GM18507 (cell line): ENCODE results near the gene ZNF232.
"Not testable (repeated sequence)": the region's sequence is repeated elsewhere in the genome, so short reads cannot be mapped to it uniquely, and the experiment has no call there.

ENCODE experiments used
- DNase-seq: peaks from one replicate; pipeline ENCODE4 v3.0.0; 2011; ENCODE audit warnings: low read depth; ENCODE audit not compliant: insufficient read length; ENCODE audit errors: extremely low spot score
- FAIRE-seq: peaks from 2 replicates; lab custom pipeline; 2011; peaks lifted over from hg19 to GRCh38; lab: Jason Lieb, UNC

Gene ZNF232

DNA sequence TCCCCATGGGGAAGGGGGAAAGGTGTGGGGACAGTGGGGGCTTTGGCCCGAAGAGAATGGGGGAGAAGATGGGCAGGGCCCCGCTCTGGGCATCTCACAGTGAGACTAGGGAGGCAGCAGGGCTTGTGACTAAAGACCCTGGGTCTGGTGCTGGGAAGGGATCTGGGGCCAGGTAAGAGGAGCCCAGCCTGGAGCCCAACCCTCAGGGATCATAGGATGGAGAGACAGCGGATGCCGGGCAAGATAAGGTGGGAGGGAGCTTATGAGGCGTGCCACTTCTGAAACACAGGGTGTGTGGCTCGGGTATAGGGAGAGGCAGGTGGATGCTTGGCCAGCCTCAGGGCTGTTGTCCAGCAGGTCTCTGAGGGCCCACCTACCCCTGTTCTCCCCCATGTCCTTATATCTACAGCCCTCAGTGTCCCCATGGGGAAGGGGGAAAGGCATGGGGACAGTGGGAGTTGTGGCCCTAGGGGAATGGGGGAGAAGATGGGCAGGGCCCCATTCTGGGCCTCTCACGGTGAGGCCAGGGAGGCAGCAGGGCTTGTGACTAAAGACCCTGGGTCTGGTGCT, 19.6 kb upstream of the ZNF232 start:
- FAIRE-seq, result no peak

DNA sequence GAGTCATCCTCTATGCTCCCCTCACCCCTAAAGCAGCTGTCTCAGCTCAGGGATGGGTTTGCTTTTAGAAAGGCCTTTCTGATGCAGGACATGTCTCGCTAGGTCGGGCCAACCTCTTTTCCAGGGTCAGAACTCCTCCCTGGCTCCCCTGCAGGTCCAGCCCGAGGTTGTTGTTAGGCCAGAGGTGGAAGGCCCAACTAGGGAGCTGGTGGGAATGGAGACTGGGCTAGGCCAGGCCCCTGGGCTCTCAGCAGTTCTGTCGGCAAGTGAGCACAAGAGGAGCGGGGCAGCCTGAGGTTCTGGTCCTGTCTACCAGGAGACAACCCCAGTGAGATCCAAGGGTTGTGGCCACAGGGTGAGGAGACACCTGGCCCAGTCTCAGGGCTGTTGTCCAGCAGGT, 19.0 kb upstream of the ZNF232 start:
- not testable (repeated sequence) for FAIRE-seq, DNase-seq

More for the DNA sequence above, 19.6 kb upstream of the ZNF232 start:
- no peak for DNase-seq

DNA sequence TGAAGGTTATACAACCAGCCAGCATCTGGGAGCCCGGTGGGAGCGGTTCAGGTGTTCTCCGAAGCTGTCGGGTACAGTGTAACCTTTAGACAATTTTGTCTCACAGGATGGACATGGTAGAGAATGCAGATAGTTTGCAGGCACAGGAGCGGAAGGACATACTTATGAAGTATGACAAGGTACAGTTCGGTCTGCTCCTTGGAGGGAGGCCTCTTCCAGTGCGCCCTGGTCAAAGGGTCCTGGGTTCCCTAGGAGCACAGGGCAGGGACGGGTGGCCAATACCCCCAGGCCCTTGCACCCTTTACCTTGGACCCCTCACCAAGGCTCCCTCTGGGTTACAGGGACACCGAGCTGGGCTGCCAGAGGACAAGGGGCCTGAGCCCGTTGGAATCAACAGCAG, 18.6 kb upstream of the ZNF232 start:
- DNase-seq, FAIRE-seq: not testable (repeated sequence)

DNA sequence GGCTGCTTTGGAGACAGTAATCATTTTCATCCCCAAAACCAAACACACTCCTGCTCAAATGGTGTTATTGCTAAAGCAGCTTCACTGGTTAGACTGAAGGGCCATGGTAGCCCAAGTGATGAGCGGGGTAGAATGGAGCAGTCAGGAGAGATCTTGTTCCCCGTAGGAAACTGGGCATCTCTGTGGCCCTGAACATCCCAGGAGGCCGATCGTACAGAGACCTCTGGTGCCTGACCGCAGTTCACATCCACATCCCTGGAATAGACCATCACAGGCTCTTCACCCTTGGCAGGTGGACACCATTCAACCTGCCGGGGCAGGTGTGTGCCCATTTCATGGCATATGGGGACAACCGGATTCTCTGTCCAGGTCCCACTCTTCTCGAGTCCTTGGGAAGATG, 18.1 kb upstream of the ZNF232 start:
- not testable (repeated sequence) for FAIRE-seq

DNA sequence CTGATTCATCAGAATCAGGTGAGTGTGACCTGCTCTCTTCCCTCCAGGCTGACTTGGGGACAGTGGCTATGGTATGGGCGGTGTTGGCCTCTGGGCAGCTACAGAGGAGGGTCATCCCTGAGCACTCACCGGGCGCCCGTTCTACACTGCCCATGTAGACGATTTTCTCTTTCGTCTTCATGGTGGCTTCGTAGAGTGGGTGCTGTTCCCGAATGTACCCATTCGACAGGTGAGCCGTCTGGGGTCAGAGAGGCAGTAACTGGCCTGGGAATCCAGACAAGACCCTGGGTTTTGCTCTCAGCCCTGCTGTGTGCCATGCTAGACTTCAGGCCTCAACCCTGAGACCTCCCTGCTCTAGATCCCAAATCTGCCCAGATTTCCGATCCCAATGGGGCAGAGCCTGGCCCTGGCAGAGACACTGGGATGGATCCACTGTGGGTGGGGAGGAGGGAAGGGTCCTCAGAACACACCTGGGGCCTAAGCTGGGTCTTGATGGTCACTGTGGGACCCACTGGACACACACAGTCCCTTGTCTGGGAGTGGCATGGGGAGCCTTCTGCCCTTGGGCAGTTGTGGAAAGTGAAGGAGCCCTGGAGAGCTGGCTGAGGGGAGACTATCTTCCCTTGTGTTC, 17.3 kb upstream of the ZNF232 start:
- FAIRE-seq, result no peak

More for the DNA sequence above, 18.1 kb upstream of the ZNF232 start:
- DNase-seq, result not testable (repeated sequence)

DNA sequence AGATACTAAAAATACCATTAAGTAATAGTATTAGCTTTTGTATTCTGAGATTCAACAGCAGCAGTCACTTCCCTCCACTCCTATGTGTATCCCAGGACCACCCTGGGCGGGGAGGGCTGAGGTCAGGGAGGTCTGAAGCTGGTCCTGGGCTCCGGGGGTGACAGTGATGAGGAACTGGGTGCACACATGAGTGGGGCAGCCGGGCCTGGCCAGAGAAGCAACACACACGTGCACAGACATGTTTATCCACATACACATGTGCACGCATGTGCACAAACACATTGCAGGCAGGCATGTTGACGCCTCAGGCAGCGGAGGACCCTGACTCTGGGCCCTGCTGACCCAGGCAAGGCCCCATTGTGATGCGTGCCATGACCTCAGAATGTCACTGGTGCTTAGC, 16.7 kb upstream of the ZNF232 start:
- FAIRE-seq, DNase-seq: not testable (repeated sequence)

More for the DNA sequence above, 17.3 kb upstream of the ZNF232 start:
- no peak for DNase-seq

DNA sequence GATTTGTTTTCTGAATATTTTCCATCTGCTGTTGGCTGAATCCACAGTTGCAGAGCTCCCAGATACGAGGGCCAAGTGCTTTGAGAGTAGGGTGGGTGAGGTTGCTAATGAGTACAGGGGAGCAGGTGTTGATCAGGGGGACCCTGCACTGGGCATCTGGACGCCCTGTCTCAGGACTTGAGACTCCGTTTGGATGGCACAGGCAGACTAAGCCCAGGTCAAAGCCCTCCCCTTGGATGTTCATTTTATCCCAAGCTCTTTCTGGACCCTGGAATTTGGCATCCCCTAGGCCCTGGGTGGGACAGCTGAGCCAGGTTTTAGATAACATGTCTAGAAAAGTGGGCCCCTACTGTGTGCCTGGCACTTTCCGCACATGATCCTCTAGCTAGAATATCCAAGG, 16.2 kb upstream of the ZNF232 start:
- DNase-seq, result no peak

DNA sequence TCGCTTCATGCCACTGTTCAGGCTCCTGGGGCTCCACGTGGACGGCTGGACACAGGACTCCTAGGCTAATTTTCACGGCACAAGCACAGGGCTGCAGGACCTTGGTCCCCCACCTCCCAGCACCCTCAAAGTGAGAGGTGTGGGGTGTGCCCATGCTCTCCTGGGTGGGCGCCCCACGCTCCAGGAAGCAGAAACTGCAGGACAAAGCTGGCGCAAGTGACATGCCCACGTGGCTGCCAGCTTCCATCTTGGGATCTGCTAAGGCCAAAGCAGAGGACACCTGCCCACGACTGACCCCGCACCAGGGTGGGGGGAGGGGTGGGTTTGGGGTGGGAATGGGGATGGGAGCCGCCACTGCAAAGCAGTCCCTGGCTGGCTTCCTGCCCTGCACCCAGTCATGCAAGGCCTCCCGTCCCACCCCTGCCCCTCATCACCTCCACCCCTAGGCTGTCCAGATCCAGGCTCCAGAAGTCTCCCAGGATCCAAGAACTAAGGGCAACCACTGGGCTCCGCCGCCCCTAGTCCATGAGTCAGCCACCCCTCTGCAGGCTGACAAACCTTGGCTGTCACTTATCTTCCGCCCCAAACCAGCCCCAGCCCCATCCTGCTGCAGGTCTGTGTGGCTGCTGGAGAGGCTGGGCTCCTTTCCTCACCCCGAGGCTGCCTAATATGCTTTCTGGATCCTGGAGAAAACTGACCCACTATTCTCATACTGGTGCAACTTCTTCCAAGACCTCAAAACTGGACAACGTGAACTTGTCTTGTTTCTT, 15.2 kb upstream of the ZNF232 start:
- no peak for FAIRE-seq

More for the DNA sequence above, 16.2 kb upstream of the ZNF232 start:
- no peak for FAIRE-seq

DNA sequence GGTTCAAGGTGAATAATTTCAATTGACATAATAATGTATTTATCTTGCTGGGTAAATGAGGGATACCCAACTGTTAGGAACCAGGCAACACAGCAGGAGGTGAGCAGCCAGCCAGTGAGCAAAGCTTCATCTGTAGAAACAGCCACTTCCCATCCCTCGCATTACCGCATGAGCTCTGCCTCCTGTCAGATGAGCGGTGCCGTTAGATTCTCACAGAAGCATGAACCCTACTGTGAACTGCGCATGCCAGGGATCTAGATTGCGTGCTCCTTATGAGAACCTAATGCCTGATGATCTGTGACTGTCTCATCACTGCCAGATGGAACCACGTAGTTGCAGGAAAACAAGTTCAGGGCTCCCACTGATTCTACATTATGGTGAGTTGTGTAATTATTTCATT, 13.2 kb upstream of the ZNF232 start:
- not testable (repeated sequence) for FAIRE-seq, DNase-seq

More for the DNA sequence above, 15.2 kb upstream of the ZNF232 start:
- DNase-seq, result no peak

DNA sequence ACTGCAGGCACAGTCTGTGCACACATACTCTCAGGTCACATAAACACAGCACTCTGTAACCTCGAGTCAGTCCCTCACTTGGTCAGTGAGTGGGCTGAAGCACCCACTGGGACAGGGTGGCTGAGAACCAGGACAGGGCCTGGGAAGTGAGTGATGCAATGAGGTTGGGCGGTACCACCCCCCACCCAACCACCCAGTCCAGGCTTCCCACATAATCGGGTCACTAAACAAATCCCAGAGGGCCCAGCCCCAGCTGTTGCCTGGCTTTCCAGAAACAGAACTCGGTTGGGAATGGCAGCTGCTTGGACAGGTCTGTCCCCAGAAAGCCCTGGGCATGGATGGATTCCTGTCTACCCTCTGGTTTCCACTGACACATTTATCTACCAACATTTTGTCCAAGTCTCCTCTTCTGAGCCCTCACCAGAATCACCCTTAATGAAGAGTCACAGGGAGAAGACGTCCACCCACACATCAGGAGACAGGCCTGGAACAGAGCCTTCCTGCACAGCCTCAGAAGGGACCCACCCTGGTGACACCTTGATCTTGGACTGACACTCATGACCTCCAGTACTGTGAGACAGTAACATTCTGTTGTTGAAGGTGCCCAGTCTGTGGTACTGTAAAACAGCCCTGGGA, 12.6 kb upstream of the ZNF232 start:
- FAIRE-seq, DNase-seq: not testable (repeated sequence)

DNA sequence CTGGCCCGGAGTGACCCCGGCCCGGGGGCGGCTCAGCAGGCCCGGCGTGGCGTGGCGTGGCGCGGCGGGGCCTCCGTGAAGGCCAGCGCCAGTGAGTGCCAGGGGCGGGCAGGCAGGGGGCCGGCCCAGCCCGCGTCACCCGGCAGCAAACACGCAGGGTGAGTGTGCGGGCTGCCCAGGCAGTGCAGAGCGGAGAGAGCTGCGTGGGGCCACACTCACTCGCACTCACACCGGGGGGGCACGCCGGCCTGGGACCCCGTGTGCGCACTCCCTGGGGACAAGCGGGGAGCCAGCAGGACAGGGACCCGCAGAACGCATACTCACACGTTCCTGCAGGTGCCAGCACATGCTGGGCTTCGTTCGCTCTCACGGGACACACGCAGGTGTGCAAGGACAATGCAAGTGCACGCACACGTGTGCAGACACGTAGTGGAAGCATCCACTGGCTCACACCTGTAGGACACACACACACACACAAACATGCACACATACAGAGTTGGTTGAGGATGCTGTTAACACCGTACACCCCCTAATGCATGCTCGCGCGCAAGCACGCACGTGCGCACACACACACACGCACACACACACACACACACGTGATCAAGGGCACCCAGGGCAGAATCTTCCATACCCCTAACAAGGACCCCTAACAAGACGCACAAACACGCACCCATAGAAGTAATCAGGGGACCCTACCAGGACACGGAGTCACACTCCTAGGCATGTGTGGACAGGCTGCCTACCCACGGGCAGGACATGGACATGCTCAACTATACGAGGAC, 11.9 kb upstream of the ZNF232 start:
- DNase-seq (no peak), FAIRE-seq (no peak)

DNA sequence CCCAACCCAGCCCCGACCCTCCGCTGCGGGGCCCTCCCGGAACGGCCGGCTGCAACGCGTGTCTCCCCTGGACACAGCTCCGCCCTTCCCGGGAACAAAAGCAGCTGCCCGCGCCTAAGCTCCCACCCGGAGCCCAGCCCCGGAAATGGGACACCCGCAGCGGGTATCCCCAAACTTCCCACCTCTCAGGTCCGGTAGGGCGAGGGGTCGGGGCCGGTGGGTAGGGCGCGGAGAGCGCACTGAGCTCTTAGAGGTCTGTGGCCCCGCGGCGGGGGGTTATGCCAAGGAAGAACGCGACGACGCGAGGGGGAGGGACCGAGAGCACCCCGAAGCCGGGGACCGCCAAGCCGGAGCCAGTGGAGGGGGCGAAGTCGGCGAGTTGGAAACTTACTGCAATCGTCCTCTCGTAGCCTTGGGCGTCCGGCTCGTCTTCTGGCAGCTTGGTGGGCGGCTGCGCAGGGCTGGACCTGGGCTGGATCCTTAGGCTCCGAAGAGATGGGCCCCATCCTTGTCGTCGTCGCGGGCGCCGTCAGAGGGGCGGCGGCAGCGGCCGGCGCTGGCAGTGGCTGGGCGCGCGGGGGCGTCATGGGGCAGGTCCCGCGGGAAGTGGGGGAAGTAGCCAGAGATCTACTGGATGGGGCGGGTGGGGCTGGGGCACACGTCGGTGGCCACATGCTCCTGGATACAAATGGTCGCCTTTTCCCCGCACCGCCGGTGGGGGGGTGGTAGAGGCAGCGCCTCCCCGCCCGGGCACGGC, 11.1 kb upstream of the ZNF232 start:
- no peak for DNase-seq
- FAIRE-seq, result no peak

DNA sequence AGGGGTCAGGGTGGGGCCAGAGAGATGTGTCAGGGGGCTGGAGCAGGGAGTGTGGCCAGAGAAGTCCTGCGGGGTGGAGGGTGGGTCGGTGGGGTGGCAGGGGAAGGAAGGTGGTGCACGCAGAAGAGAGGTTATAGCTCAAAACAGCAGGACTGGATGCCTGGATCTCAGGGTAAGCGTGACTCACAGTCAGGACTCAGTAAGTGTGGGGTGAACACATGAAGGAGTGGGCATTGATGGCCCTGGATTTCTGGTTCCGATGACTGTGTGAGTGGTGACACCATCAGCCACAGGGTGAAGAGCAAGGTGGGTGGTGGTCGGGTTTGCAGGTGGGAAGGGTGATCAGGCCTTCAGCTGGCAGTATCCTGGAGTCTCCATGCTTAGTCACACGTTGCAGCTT, 10.4 kb upstream of the ZNF232 start:
- DNase-seq, FAIRE-seq: not testable (repeated sequence)

DNA sequence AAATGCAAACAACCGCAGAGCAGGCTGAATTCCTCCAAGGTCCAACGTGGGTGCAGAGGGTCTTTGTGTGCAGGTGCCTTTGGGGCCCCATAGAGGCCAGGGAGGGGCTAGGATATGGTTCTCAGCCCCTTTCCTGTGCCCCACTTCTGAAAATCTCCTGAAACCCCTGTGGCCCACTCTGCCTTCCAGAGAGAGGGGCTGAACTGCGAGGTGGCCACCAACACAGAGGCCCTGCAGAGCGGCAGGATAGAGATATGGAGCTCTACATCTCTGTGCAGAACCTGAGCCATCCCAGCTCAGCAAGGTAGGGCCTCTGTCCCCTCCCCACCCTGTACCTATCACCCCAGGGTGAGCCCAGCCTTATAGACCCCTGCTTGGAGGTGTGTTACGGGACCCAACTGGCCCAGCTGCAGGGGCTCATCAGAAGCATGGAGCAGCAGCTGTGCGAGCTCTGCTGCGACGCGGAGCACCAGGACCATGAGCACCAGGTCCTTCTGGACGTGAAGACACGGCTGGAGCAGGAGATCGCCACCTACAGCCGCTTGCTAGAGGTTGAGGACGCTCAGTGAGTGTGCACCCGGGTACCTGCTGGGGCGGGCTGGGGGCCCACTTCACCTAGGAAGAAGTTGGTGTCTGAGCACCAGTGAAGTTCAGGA, 9.6 kb upstream of the ZNF232 start:
- no peak for FAIRE-seq
- DNase-seq, result no peak

DNA sequence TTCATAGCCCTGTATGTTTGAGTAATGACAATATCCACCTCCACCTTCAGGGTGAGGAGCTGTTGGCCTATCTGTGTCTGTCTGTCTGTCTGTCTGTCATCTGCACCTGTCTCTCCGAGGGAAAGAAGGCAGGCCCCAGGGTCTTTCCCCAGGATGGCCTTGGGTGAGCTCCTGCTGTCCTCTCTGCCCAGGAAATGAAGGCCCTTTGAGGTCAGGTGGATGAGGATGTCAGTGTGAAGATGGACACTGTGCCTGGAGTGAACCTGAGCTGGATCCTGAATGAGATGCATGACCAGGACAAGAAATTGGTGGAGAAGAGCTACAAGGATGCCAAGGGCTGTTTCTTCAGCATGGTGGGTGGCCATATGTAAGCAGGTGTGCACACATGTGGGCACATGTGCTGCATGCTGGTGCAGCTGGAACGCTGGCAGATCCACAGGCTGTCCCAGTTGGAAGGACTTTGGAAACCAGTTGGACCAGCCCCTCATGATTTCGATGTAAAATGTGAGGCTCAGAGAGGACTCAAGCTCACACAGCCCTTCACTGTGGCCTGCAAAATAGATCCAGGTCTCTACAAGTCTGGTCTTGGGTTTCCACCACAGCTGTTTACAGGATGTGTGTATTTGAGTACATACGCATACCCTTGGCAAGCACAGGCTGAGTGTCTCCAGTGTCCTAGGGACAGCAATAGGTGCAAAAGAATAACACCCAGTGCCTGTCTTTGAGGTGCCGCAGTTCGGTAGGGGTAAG, 8.9 kb upstream of the ZNF232 start:
- not testable (repeated sequence) for DNase-seq, FAIRE-seq

DNA sequence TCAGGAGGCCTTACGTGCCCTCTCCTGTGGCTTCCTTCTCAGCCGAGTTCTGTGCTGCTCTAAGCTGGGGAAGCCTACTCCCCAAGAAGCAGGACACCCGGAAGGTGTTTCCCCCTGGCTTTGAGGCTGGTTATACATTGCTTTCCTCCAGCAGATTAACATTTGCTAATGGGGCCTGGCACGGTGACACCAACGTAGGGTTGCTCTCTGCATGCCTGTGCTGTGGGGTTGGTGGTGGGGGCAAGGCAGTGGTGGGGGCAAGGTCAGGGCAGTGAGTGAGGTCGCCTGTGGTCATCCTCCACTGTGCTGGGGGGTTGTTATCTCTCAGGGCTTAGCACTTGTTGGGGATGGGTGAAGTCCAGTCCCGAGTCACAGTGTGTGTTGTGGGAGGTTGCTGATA, 8.4 kb upstream of the ZNF232 start:
- DNase-seq, result no peak
- FAIRE-seq, result no peak

DNA sequence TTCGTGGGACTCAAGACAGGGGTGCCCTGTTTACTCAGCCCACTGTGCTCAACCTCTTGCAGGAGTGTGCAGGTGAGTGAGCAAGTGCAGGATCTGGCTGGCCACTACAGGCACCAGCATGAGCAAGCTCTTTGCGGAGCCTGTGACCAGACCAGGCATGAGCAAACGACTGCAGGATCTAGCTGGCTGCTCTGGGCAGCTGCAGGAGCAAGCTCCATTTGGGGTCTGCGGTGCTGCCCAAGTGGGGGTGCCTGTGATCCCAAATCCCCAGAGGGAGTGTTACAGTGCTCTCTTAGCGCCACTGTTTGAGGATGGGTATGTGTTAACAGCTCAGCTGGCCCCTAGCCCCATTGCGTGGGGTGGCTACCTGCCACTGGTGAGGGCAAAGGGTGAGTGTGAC, 6.5 kb upstream of the ZNF232 start:
- no peak for DNase-seq
- FAIRE-seq, result no peak
